Effector CD8-positive, alpha-beta T cell (primary cell): ENCODE results near the gene NEB.
"Not testable (repeated sequence)": the region's sequence is repeated elsewhere in the genome, so short reads cannot be mapped to it uniquely, and the experiment has no call there.

Source experiments
- DNase-seq: peaks from one replicate; lab custom pipeline; 2025; lab: John Stamatoyannopoulos, UW

The NEB gene

GRCh38 chr2:151758744-151759143 lies 24.5 kb upstream of the NEB start:
- no peak for DNase-seq

- no peak for DNase-seq
These were observed 23.6 kb upstream of the NEB start for GRCh38 chr2:151757861-151758260.

DNA sequence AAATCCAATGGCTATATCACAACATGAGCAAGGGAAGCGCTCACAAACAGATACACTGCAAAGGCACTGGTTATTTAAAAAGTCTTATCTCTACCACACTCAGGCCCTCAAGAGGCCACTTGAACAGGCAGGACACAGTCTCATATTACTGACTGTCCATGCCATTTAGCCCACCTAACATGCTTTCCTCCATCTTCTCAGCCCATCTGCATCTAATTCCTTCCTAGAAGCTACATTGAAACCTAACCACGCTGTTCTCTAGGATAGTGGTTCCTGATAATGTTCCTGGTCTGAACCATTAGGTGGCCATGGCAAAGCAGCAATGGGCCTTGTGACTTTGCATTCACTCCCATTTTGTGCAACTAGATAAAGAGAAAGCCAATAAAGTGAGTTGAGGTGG lies 22.5 kb upstream of the NEB start:
- no peak for DNase-seq

- no peak for DNase-seq
These were observed 20.1 kb upstream of the NEB start for GRCh38 chr2:151754253-151754897.

- no peak for DNase-seq
These were observed 19.3 kb upstream of the NEB start for GRCh38 chr2:151753540-151753939.

GRCh38 chr2:151745261-151745660 lies 11.0 kb upstream of the NEB start:
- not testable (repeated sequence) for DNase-seq

DNA sequence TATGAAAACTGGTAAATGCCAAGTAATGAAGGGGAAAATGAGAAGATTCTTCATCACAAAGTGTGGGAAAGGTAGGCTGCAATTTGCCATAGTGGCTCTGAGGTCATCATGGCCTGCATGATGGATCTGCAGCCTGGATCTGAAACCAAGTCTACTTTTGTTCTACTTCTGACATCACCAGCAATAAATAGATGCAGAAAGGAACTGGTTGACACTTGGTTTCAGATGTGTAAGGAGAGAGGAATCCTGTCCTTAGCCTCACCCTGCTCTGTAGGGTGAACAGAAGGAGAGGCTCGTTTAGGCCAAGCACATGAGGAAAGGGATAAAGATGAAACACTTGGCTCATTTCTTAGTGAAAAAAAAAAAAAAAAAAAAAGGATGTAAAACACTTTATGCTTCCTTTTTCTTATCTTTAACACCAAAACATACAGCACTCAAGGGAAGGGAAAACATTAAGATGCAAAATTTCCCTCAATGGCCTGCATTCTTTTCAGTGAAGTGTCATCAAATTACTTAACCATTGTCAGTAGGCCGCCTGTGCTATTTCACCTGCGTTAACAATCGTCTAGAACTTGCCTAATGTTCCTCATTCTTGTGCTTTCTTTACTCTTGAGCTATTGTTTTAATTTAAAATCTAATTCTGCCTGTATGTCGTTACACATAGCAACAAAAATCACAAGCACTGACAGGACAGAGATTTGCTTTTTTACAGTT lies 3.9 kb downstream of the NEB start:
- no peak for DNase-seq

- no peak for DNase-seq
These were observed 4.4 kb downstream of the NEB start for GRCh38 chr2:151729837-151730236.

- DNase-seq, result no peak
These were observed 4.9 kb downstream of the NEB start for GRCh38 chr2:151729415-151729811.

GRCh38 chr2:151728804-151729414 lies 5.4 kb downstream of the NEB start:
- DNase-seq, result no peak

GRCh38 chr2:151727593-151728552 lies 6.4 kb downstream of the NEB start:
- DNase-seq, result no peak

- DNase-seq, result no peak
These were observed 13.1 kb downstream of the NEB start for GRCh38 chr2:151721161-151721560.

- DNase-seq, result no peak
These were observed 13.8 kb downstream of the NEB start for GRCh38 chr2:151720521-151720920.

DNA sequence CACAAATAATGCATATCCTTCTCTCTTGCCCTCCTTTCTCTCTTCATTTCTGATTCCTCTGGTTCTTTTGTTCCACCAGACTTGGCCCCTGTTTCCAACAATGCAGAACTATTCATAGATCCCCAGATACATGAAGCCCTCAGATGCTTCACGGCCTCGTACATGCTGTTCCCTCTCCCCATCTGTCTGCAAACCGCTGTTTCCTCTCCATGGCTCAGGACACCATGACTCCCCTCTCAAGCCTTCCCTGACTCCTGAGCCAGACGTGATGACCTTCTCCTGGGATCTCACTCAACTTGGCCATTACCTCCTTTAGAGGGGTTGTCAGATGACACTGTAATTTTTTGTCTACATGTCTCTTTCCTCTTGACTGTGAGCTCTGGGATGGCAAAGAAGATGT lies 15.5 kb downstream of the NEB start:
- no peak for DNase-seq

- no peak for DNase-seq
These were observed 16.0 kb downstream of the NEB start for GRCh38 chr2:151718247-151718646.

DNA sequence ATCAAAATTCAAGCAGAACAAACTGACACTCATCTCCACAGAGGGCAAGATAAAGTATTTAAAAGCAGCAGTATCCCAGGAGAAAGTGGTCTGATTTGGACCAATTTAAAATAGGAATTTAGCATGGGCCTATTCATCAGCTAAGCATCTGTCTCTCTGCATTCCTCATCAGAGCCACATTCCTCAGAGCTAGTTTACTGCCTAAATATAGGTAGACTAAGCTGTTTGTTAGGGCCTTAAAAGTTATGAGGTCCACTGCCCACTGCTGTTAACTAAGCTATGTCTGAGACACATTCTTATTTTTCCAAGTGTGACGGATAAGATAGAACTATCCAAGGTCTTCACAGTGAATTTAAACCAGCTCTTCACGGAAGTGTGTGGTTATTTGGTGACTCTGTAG lies 17.6 kb downstream of the NEB start:
- DNase-seq, result no peak

GRCh38 chr2:151713291-151713903 lies 20.9 kb downstream of the NEB start:
- no peak for DNase-seq

DNA sequence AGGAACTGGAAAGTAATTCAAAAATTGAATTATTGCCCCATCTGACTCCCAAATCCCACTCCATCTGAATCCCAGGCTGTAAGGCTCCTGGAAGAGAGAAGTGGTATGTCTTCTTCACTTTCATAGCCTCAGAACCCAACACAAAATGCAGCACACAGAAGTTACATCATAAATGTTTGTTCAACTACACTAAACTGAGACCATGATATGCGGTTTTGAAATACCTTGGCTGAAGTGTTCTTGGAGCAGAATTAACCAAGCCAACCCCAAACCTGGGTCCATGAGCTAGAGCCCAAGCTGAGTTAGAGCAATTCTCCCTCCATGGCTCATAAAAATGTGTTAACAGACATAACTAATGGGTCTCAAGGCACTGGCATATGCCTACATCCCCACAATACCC lies 23.3 kb downstream of the NEB start:
- no peak for DNase-seq

GRCh38 chr2:151708788-151709187 lies 25.5 kb downstream of the NEB start:
- no peak for DNase-seq

DNA sequence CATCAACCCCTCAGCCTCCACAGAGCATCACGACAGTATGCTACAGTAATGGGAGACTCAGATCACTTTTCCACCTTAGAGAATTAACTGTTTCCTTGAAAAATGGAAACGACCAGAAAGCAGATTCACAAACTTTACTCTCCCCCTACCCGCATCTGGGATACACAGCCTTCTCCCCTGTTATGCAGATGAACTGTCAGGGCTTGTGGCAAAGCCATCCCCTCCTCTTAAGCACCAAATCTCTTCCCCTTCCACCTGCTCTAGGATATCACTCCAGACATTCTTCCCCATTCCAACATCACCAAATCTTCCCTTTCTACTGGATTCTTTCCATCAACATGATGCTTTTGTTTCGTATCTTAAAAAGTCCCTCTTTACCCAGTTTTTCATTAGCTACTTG lies 26.4 kb downstream of the NEB start:
- no peak for DNase-seq

- not testable (repeated sequence) for DNase-seq
These were observed 29.8 kb downstream of the NEB start for GRCh38 chr2:151704480-151704961.

DNA sequence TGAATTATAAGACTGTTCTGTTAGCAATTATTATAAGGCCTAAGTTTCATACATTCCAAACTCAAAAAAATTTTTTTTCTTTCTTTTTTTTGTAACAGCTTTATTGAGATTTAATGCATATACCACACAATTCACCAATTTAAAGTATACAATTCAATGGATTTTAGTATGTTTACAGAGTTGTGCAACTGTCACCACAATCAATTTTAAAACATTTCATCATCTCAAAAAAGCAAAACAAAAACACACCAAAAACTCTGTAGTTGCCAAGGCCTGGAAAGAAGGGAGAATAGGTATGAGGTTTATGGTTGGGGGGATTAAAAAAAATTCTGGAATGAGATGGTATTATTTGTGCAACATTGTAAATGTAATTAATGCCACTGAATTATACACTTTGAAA lies 36.1 kb downstream of the NEB start:
- not testable (repeated sequence) for DNase-seq
